ENCODE measurements around the gene GPT2.

DNA sequence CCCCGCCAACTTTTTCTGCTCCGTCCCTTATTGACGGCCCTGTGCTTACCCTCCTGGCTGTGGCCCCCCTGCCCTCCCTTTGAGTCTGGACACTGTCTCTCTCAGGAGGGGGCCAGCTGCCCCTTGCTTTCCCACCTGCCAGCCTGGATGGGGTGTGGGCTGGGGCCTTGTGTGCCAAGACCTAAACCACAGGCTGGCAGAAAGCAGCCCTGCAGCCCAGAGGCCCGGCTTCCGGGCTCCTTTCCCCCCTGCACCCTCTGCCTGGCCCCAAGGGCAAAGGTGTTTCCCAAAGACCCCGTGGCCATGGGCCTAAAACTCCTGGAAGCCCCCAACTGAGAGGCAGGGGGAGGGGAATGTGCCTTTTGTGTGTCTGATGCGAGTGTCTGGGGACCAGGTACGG, 17.5 kb downstream of the GPT2 start:
- TF ChIP-seq, protein P1, sequence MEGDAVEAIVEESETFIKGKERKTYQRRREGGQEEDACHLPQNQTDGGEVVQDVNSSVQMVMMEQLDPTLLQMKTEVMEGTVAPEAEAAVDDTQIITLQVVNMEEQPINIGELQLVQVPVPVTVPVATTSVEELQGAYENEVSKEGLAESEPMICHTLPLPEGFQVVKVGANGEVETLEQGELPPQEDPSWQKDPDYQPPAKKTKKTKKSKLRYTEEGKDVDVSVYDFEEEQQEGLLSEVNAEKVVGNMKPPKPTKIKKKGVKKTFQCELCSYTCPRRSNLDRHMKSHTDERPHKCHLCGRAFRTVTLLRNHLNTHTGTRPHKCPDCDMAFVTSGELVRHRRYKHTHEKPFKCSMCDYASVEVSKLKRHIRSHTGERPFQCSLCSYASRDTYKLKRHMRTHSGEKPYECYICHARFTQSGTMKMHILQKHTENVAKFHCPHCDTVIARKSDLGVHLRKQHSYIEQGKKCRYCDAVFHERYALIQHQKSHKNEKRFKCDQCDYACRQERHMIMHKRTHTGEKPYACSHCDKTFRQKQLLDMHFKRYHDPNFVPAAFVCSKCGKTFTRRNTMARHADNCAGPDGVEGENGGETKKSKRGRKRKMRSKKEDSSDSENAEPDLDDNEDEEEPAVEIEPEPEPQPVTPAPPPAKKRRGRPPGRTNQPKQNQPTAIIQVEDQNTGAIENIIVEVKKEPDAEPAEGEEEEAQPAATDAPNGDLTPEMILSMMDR (conservative IDR thresholded peaks at IDR 0.05): no peak
- TF ChIP-seq ZFX (IDR thresholded peaks at IDR 0.05): no peak

Data from C4-2B (cell line).